HepG2 (cell line): ENCODE measurements around the gene FKBP5. TPM values are rescaled to one million over a fixed set of nuclear protein-coding genes. Genes with fewer than 3 reads are reported as not detected.
A peak's percentile ranks its signal among the peaks of the same experiment; 100 is the strongest.

ENCODE experiments used
- BHLHE40 ChIP-seq: IDR thresholded peaks from 2 replicates; pipeline ENCODE4 v1.6.1; 2011; ENCODE audit warnings: low read length, improper control_type of control experiment
- E2F5 ChIP-seq: sonication (generic); formaldehyde crosslinking; conservative IDR thresholded peaks from 2 replicates; pipeline ENCODE4 v1.4.0; 2020; ENCODE audit warnings: missing genetic modification reagents
- ELF3 ChIP-seq: IDR thresholded peaks from 2 replicates; pipeline ENCODE4 v1.6.1; 2016; ENCODE audit warnings: missing genetic modification reagents, missing compliant biosample characterization
- FOXO4 ChIP-seq: sonication (generic); formaldehyde crosslinking; conservative IDR thresholded peaks from 2 replicates; pipeline ENCODE4 v1.8.1; 2023; ENCODE audit warnings: missing genetic modification reagents
- IRF2 ChIP-seq: IDR thresholded peaks from 2 replicates; pipeline ENCODE4 v1.6.1; 2018; ENCODE audit warnings: missing genetic modification reagents, missing compliant biosample characterization
- KDM5A ChIP-seq: fragments of 200-600 bp; sonication (generic); IDR thresholded peaks from 2 replicates; pipeline ENCODE4 v1.7.0; 2018; ENCODE audit warnings: antibody characterized with exemption, mild to moderate bottlenecking, low read length, borderline replicate concordance
- KLF13 ChIP-seq: sonication (generic); formaldehyde crosslinking; IDR thresholded peaks from 2 replicates; pipeline ENCODE4 v1.4.0; 2020; ENCODE audit warnings: mild to moderate bottlenecking, missing genetic modification reagents
- KMT2B ChIP-seq: IDR thresholded peaks from 2 replicates; pipeline ENCODE4 v1.6.1; 2016; ENCODE audit warnings: missing genetic modification reagents, missing compliant biosample characterization
- PAXIP1 ChIP-seq: sonication (generic); formaldehyde crosslinking; conservative IDR thresholded peaks from 2 replicates; pipeline ENCODE4 v1.4.0; 2020; ENCODE audit warnings: mild to moderate bottlenecking, missing genetic modification reagents, moderate library complexity
- PHF20 ChIP-seq: sonication (generic); formaldehyde crosslinking; IDR thresholded peaks from 2 replicates; pipeline ENCODE4 v1.5.0; 2020; ENCODE audit warnings: mild to moderate bottlenecking, missing genetic modification reagents
- SPEN ChIP-seq: sonication (generic); formaldehyde crosslinking; IDR thresholded peaks from 2 replicates; pipeline ENCODE4 v1.5.1; 2020; ENCODE audit warnings: low read depth, mild to moderate bottlenecking, missing genetic modification reagents
- ZFX ChIP-seq: sonication (generic); formaldehyde crosslinking; IDR thresholded peaks from 2 replicates; pipeline ENCODE4 v1.4.0; 2020; ENCODE audit warnings: mild to moderate bottlenecking, low read depth, missing genetic modification reagents, moderate library complexity
- ZNF24 ChIP-seq: fragments of 450-650 bp; IDR thresholded peaks from 2 replicates; pipeline ENCODE4 v1.6.1; 2017; ENCODE audit warnings: antibody characterized with exemption, mild to moderate bottlenecking
- ZNF546 ChIP-seq: sonication (generic); formaldehyde crosslinking; conservative IDR thresholded peaks from 2 replicates; pipeline ENCODE4 v1.8.1; 2023; ENCODE audit warnings: mild to moderate bottlenecking, missing genetic modification reagents
- ZNF614 ChIP-seq: IDR thresholded peaks from 2 replicates; pipeline ENCODE4 v1.6.1; 2018; ENCODE audit warnings: missing biosample characterization, missing genetic modification reagents, inconsistent platforms, borderline replicate concordance
- polyA plus RNA-seq, 8 experiments: library from polyadenylated mRNA; depleted of rRNA in 3 of 8; stranded (reverse) in 7 of 8; unstranded in 1 of 8; fragments of >200 nt; fragmentation: Illumina TruSeq in 4 of 8; extraction: Trizol in 4 of 8; gene quantifications; 2 replicates each; pipeline versions ENCODE4 v1.2.1 to v1.2.3, GENCODE V29; 2011 to 2016; ENCODE audit warnings: low read depth in 4 of 8, missing spikeins in 1 of 8, mixed read lengths in 1 of 8; ENCODE audit not compliant: insufficient read depth in 1 of 8
- total RNA-seq, 5 experiments: library from RNA; depleted of rRNA; stranded (reverse); fragments of >200 nt; fragmentation: Illumina TruSeq; extraction: Trizol; gene quantifications; 2 replicates each; pipeline ENCODE4 v1.2.3, GENCODE V29; 2016; ENCODE audit warnings: low read depth in 1 of 5
- TF ChIP-seq, protein P1 (sequence below): sonication (generic); formaldehyde crosslinking; IDR thresholded peaks from 2 replicates; pipeline ENCODE4 v1.5.0; 2020; ENCODE audit warnings: missing genetic modification reagents
- TF ChIP-seq, protein P2 (sequence below): sonication (generic); formaldehyde crosslinking; conservative IDR thresholded peaks from 2 replicates; pipeline ENCODE4 v1.8.0; 2022; ENCODE audit warnings: missing genetic modification reagents
- TF ChIP-seq, protein P3 (sequence below): sonication (generic); formaldehyde crosslinking; IDR thresholded peaks from 2 replicates; pipeline ENCODE4 v1.5.0; 2020; ENCODE audit warnings: missing genetic modification reagents

The FKBP5 gene
- total and polyA plus RNA-seq, 2 of the 13 experiments (the other 11 are each of a cell fraction or from before 2014, with no cell fraction given): 8.0 to 17.4 TPM

- TF ChIP-seq, protein P1, sequence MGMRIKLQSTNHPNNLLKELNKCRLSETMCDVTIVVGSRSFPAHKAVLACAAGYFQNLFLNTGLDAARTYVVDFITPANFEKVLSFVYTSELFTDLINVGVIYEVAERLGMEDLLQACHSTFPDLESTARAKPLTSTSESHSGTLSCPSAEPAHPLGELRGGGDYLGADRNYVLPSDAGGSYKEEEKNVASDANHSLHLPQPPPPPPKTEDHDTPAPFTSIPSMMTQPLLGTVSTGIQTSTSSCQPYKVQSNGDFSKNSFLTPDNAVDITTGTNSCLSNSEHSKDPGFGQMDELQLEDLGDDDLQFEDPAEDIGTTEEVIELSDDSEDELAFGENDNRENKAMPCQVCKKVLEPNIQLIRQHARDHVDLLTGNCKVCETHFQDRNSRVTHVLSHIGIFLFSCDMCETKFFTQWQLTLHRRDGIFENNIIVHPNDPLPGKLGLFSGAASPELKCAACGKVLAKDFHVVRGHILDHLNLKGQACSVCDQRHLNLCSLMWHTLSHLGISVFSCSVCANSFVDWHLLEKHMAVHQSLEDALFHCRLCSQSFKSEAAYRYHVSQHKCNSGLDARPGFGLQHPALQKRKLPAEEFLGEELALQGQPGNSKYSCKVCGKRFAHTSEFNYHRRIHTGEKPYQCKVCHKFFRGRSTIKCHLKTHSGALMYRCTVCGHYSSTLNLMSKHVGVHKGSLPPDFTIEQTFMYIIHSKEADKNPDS (CRISPR knock-in tag): no peak
- TF ChIP-seq, protein P2, sequence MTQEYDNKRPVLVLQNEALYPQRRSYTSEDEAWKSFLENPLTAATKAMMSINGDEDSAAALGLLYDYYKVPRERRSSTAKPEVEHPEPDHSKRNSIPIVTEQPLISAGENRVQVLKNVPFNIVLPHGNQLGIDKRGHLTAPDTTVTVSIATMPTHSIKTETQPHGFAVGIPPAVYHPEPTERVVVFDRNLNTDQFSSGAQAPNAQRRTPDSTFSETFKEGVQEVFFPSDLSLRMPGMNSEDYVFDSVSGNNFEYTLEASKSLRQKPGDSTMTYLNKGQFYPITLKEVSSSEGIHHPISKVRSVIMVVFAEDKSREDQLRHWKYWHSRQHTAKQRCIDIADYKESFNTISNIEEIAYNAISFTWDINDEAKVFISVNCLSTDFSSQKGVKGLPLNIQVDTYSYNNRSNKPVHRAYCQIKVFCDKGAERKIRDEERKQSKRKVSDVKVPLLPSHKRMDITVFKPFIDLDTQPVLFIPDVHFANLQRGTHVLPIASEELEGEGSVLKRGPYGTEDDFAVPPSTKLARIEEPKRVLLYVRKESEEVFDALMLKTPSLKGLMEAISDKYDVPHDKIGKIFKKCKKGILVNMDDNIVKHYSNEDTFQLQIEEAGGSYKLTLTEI (CRISPR knock-in tag): no peak
- TF ChIP-seq ZFX (CRISPR knock-in tag) (peak; percentile 19), ELF3 (CRISPR knock-in tag) (no peak), PHF20 (CRISPR knock-in tag) (no peak; the same call in 1 of the 2 replicates), E2F5 (no peak), SPEN (CRISPR knock-in tag) (no peak), KLF13 (CRISPR knock-in tag) (no peak), ZNF546 (CRISPR knock-in tag) (no peak), ZNF614 (CRISPR knock-in tag) (no peak; the same call in 1 of the 2 replicates), KDM5A (peak; percentile 61; the same call in 1 of the 2 replicates), BHLHE40 (no peak), IRF2 (CRISPR knock-in tag) (no peak), ZNF24 (no peak), KMT2B (CRISPR knock-in tag) (peak; percentile 72), FOXO4 (0 out of 2 replicates have a peak, but pooled peaks have one; percentile 76), PAXIP1 (CRISPR knock-in tag) (0 out of 2 replicates have a peak, but pooled peaks have one; percentile 24)
- TF ChIP-seq, protein P3, sequence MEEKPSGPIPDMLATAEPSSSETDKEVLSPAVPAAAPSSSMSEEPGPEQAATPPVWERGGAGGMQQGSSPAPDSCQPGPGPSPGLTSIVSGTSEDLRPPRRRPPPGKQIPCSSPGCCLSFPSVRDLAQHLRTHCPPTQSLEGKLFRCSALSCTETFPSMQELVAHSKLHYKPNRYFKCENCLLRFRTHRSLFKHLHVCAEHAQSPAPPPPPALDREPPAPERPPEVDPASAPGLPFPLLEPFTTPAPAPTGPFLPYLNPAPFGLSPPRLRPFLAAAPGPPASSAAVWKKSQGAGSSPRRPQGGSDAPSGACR (CRISPR knock-in tag): 0 out of 2 replicates have a peak, but pooled peaks have one; percentile 61
Measured at GRCh38 chr6:35687658-35688604, 784 bp downstream of the FKBP5 start (continued).
